ENCODE data around the gene RALGPS1.
A peak's percentile ranks its signal among the peaks of the same experiment; 100 is the strongest.
"Not testable (repeated sequence)": the region's sequence is repeated elsewhere in the genome, so short reads cannot be mapped to it uniquely, and the experiment has no call there.

The RALGPS1 gene

DNA sequence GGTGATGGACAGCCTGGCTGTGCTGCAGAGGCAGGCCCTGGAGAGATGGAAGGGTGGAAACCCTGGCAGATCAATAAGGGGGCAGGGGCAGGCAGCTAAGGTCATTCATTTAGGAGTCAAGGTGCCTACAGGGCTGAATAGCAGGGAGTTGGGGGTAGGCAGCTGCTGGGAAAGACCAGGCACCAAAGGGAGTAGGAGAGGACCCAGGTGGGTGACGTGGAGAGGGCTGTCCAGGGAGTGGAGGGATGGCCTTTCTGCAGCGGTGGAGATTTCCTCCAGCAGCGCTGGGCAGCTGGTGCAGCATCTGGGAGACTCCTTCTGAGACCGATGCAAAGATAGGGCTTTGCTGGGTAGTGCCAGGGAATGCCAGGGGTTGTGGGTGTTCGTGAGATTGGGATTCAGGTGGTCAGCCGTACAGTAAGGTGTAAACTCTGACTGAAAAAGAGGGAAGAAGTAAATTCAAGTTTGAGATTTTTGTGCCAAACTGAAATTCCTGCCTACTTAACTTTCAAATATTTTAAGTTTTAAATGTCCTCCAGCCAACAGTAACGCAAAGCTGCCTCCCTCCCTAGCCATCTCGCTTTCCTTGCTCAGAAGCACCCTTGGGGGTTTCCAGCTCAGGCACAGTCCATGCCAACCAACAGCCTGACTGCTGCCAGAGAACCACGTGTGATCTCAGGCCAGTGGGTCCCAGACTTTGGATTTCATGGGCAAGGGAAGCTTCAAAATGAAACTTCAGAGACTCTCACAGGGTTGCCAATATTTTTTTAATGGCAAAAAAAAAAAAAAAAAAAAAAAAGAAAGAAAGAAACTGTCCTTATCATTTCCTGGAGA, 226.5 kb downstream of the RALGPS1 start:
- DNase-seq, result no peak

- no peak for DNase-seq
Measured at GRCh38 chr9:127142291-127142690, 227.7 kb downstream of the RALGPS1 start.

- DNase-seq, result no peak
Measured at GRCh38 chr9:127142931-127143464, 228.4 kb downstream of the RALGPS1 start.

DNA sequence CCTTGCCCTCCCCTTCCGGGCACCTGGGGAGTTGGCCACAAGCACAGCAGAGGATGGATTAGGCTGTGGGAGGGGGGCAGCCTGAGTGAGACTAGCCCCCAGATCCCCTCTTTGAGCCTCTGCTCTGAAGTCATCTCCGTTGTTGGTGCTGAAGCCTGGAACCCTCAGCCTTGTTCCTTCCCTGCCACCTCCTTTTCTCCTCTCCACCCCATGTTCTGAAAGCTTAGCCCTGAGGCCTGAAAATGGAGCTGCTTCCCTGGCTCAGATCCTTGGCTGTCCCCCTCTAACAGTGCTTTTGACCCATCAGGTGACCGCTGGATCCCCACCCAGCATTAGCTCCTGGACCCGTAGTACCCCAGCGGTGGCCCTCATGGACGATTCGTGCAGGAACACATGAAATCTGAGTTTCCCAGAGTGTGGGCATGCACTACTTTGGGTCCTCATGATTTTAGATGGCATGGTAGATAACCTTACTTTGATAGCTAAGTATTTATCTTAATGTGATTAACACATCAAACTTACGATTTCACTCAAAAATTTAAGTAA, 229.4 kb downstream of the RALGPS1 start:
- DNase-seq, result no peak

- DNase-seq, result no peak
Measured at GRCh38 chr9:127144670-127145445, 230.3 kb downstream of the RALGPS1 start.

GRCh38 chr9:127146841-127147240, 232.3 kb downstream of the RALGPS1 start:
- not testable (repeated sequence) for DNase-seq

GRCh38 chr9:127147251-127147650, 232.7 kb downstream of the RALGPS1 start:
- DNase-seq, result no peak

DNA sequence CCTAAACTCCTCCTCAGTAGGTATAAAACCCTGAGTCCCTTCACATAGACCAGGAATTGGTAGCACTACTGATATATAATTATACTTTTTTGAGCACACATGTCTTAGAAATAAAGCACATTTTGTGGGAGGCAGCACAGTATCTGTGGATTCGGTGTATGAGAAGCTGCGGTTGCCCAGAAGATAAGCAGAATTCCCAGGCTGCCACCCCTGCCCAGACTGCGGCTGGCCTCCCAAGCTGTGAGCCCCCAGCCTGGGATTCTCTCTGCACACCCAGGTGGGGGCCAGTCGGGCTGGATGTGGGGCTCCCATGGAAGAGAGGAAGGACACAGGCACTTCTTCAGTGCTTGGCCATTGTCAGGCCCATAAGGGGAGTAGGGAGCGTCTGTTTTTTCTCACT, 233.4 kb downstream of the RALGPS1 start:
- DNase-seq, result no peak

DNA sequence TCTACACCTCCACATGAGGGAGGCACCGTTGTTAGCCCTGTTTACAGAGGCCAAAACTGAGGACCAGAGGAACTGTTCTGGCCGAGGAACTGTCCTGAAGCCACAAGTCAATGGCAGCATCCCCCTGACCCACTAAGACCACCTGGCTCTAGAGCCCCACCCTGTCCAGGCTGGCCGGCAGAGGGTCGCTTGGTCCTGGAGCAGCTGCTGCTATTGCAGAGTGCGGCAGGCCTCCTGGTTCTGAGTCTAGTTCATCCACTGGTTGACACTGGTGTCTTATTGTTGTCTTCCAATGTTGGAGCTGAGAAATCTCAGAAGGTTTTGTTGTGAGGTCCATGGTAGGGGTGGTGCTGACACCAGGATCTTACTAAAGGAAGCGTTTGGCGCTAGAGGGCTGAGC, 234.4 kb downstream of the RALGPS1 start:
- DNase-seq, result no peak

- no peak for DNase-seq
Measured at GRCh38 chr9:127149463-127150390, 235.1 kb downstream of the RALGPS1 start.

GRCh38 chr9:127153501-127153900, 238.9 kb downstream of the RALGPS1 start:
- DNase-seq, result no peak

GRCh38 chr9:127154003-127154389, 239.4 kb downstream of the RALGPS1 start:
- no peak for DNase-seq

DNA sequence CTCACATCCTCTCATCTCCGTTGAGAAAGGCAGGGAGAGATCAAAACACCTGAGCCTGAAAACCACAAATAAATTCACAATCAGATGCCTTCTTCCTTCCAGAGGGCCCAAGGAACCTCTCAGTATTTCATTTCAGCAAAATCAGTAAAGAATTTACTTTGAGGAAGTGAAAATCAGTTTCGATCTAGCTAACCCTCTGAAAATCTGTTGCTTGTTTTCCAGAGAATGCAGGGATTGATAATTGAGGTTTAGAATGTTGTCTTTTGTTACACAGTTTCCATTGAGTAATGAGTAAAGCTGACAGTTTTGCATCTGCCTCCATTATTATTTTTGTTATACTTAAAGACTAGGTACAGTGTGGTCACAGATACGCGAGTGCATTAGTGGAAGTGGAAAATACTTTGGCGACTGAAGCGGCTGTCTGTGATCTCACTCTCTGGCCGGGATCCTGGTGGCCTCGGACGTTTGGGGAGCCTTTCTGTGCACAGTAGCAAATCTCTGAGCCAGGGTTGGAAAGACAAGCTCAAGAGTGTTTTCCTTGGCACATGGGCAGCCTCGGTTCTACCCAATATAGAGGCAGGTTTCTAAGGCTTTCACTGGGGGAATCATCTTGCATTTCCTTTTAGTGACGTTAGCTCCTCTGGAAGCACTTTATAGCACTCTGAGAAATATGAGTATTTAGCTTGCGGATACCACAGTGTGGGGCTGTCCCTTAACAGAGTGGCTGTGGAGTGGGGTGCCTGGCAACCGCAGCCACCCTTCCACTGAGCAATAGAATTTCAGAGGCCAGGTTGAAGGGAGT, 240.0 kb downstream of the RALGPS1 start:
- DNase-seq, result peak in 1 of 5 experiments; percentile 82

- DNase-seq, result no peak
Measured at GRCh38 chr9:127155314-127155960, 240.9 kb downstream of the RALGPS1 start.

DNA sequence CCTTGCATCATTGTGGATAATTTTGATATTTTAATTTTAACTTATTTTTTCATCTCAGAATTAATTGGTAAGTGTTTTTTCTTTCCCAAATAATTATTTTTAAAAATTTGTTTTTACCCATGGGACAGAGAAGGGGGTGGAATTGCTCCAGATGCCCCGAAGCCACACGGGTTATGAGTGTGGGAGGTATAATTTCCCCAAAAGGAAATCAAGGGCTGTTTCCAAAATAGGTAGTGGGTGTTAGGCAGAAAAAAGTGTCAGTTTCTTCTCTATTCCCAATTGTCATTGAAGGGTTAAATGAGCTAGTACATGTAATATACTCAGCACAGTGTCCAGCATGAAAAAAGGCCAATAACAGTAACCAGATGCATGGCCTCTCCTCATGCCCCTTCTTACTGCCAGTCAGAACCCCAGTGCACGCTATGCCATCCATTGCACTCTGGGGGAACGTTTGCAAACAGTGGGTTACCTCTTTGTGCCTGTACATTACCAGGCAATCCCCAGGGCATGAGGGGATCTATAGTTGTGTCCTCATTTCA, 244.3 kb downstream of the RALGPS1 start:
- no peak for DNase-seq

GRCh38 chr9:127159325-127159801, 244.8 kb downstream of the RALGPS1 start:
- DNase-seq, result peak in 1 of 5 experiments; percentile 9

- DNase-seq, result no peak
Measured at GRCh38 chr9:127159949-127160610, 245.5 kb downstream of the RALGPS1 start.

GRCh38 chr9:127161081-127161624, 246.6 kb downstream of the RALGPS1 start:
- no peak for DNase-seq
